DOHH2 (cell line): ENCODE measurements around the gene HORMAD2.

ENCODE experiments used
- H3F3A ChIP-seq: fragments of 200-600 bp; sonication (generic), shearing (Covaris generic); 2 replicates; pipeline ENCODE4 v1.6.0; 2016; ENCODE audit warnings: antibody characterized with exemption, mild to moderate bottlenecking; ENCODE audit not compliant: control insufficient read depth, insufficient read depth
- H3K27ac ChIP-seq: fragments of 200-600 bp; sonication (generic); 2 replicates; pipeline ENCODE4 v1.5.1; 2014; ENCODE audit warnings: low read depth, mild to moderate bottlenecking, low read length, moderate library complexity
- H3K27me3 ChIP-seq: fragments of 200-600 bp; sonication (generic); 2 replicates; pipeline ENCODE4 v1.6.1; 2014; ENCODE audit warnings: mild to moderate bottlenecking, low read length, mixed read lengths; ENCODE audit not compliant: control insufficient read depth
- H3K36me3 ChIP-seq: fragments of 200-600 bp; sonication (generic); 2 replicates; pipeline ENCODE4 v1.6.1; 2014; ENCODE audit warnings: mild to moderate bottlenecking, low read length, moderate library complexity, mixed read lengths; ENCODE audit not compliant: control insufficient read depth
- H3K4me1 ChIP-seq: fragments of 200-600 bp; sonication (generic); 2 replicates; pipeline ENCODE4 v1.6.1; 2014; ENCODE audit warnings: mild to moderate bottlenecking, low read length, mixed read lengths; ENCODE audit not compliant: control insufficient read depth
- H3K4me2 ChIP-seq: fragments of 200-600 bp; sonication (generic); 2 replicates; pipeline ENCODE4 v1.6.0; 2014; ENCODE audit warnings: mild to moderate bottlenecking, low read length, moderate library complexity
- H3K4me3 ChIP-seq: fragments of 200-600 bp; sonication (generic); 2 replicates; pipeline ENCODE4 v1.5.1; 2014; ENCODE audit warnings: mild to moderate bottlenecking, low read length, mixed read lengths
- H3K79me2 ChIP-seq: fragments of 200-600 bp; sonication (generic); 2 replicates; pipeline ENCODE4 v1.6.1; 2014; ENCODE audit warnings: mild to moderate bottlenecking, low read length, mixed read lengths; ENCODE audit not compliant: control insufficient read depth
- H3K9me2 ChIP-seq: fragments of 200-600 bp; sonication (generic); replicated peaks from 2 replicates; pipeline ENCODE4 v1.6.1; 2014; ENCODE audit warnings: mild to moderate bottlenecking, low read length, mixed read lengths; ENCODE audit not compliant: control insufficient read depth
- H3K9me3 ChIP-seq: fragments of 200-600 bp; sonication (generic); 2 replicates; pipeline ENCODE4 v1.6.1; 2014; ENCODE audit warnings: antibody characterized with exemption, low read length, mixed read lengths; ENCODE audit not compliant: control insufficient read depth, insufficient read depth
- H4K20me1 ChIP-seq: fragments of 200-600 bp; sonication (generic); 2 replicates; pipeline ENCODE4 v1.6.0; 2014; ENCODE audit warnings: low read depth, mild to moderate bottlenecking, antibody characterized with exemption, low read length, moderate library complexity; ENCODE audit not compliant: control insufficient read depth, insufficient read depth
- EZH2phosphoT487 ChIP-seq: fragments of 200-600 bp; sonication (generic); IDR thresholded peaks from 2 replicates; pipeline ENCODE4 v1.6.1; 2017; ENCODE audit warnings: borderline replicate concordance, mild to moderate bottlenecking, antibody characterized with exemption, low read length, moderate library complexity, mixed read lengths
- TF ChIP-seq, protein P1 (sequence below): fragments of 200-600 bp; sonication (generic); IDR thresholded peaks from one replicate; pipeline ENCODE4 v1.5.1; 2014; ENCODE audit warnings: antibody characterized with exemption, mild to moderate bottlenecking, low read depth, low read length; ENCODE audit not compliant: poor library complexity, severe bottlenecking

Gene HORMAD2

GRCh38 chr22:30221121-30221992, 141.1 kb downstream of the HORMAD2 start:
- H3F3A ChIP-seq: no peaks in the 10 kb centered on the region
- H4K20me1 ChIP-seq: no peaks in the 10 kb centered on the region
- peaks cover 19% of the 10 kb centered on the region for H3K4me1 ChIP-seq
- H3K79me2 ChIP-seq: no peaks in the 10 kb centered on the region
- no peaks in the 10 kb centered on the region for H3K9me2 ChIP-seq
- no peak overlapping the region for H3K27ac ChIP-seq
- peaks cover 36% of the 10 kb centered on the region for H3K27me3 ChIP-seq
- TF ChIP-seq, protein P1, sequence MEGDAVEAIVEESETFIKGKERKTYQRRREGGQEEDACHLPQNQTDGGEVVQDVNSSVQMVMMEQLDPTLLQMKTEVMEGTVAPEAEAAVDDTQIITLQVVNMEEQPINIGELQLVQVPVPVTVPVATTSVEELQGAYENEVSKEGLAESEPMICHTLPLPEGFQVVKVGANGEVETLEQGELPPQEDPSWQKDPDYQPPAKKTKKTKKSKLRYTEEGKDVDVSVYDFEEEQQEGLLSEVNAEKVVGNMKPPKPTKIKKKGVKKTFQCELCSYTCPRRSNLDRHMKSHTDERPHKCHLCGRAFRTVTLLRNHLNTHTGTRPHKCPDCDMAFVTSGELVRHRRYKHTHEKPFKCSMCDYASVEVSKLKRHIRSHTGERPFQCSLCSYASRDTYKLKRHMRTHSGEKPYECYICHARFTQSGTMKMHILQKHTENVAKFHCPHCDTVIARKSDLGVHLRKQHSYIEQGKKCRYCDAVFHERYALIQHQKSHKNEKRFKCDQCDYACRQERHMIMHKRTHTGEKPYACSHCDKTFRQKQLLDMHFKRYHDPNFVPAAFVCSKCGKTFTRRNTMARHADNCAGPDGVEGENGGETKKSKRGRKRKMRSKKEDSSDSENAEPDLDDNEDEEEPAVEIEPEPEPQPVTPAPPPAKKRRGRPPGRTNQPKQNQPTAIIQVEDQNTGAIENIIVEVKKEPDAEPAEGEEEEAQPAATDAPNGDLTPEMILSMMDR: no peak
- no peak for TF ChIP-seq EZH2phosphoT487
- no peak overlapping the region for H3K4me3 ChIP-seq
- no peaks in the 10 kb centered on the region for H3K9me3 ChIP-seq
- H3K4me2 ChIP-seq: peak overlapping the region; percentile 33; the same call in 1 of the 2 replicates
- no peaks in the 10 kb centered on the region for H3K36me3 ChIP-seq

GRCh38 chr22:30222321-30222720, 142.1 kb downstream of the HORMAD2 start:
- TF ChIP-seq, protein P1: no peak
- no peak for TF ChIP-seq EZH2phosphoT487
- peaks cover 33% of the 10 kb centered on the region for H3K27me3 ChIP-seq
- peaks cover 19% of the 10 kb centered on the region for H3K4me1 ChIP-seq
- no peak overlapping the region for H3K4me3 ChIP-seq
- H3K9me2 ChIP-seq: no peaks in the 10 kb centered on the region
- H4K20me1 ChIP-seq: no peaks in the 10 kb centered on the region
- no peak overlapping the region for H3K27ac ChIP-seq
- H3K79me2 ChIP-seq: no peaks in the 10 kb centered on the region
- no peaks in the 10 kb centered on the region for H3F3A ChIP-seq
- no peak overlapping the region for H3K4me2 ChIP-seq
- no peaks in the 10 kb centered on the region for H3K36me3 ChIP-seq
- H3K9me3 ChIP-seq: no peaks in the 10 kb centered on the region

- H3K4me2 ChIP-seq: no peak overlapping the region
- peaks cover 19% of the 10 kb centered on the region for H3K4me1 ChIP-seq
- H3K36me3 ChIP-seq: no peaks in the 10 kb centered on the region
- no peaks in the 10 kb centered on the region for H3K9me3 ChIP-seq
- no peaks in the 10 kb centered on the region for H3K9me2 ChIP-seq
- H3K79me2 ChIP-seq: no peaks in the 10 kb centered on the region
- no peak for TF ChIP-seq EZH2phosphoT487
- TF ChIP-seq, protein P1: no peak
- no peaks in the 10 kb centered on the region for H4K20me1 ChIP-seq
- H3K4me3 ChIP-seq: no peak overlapping the region
- H3K27me3 ChIP-seq: peaks cover 33% of the 10 kb centered on the region
- H3K27ac ChIP-seq: no peak overlapping the region
- no peaks in the 10 kb centered on the region for H3F3A ChIP-seq
Observed at GRCh38 chr22:30223303-30223702, 143.0 kb downstream of the HORMAD2 start.
